HG02885 (cell line): Measurements from ENCODE around the gene PROZ.

Experiments used
- ATAC-seq: cut with Tn5 transposase; IDR thresholded peaks from one replicate; pipeline ENCODE4 v1.9.1; 2021; ENCODE audit warnings: mild to moderate bottlenecking; ENCODE audit not compliant: unreplicated experiment, poor library complexity

Gene PROZ

DNA sequence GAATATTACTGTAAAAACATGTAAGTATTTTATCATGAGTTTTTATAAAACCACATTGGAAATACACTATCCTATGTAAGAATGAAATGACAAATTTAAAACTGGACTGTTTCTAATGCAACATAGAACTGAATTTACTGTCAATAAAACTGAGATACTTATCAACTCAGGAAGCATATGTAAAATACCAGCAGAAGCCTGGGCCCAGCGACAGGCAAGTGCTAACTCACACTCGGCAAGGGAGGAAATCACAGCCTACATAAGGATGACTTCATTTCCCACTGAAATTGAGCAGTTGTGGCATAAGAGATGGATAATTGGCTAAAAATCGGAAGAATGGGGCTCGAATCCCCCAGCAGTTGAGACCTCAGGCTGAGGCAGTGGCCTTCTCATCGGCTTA is 12.1 kb downstream of the PROZ start:
- ATAC-seq = no peak

DNA sequence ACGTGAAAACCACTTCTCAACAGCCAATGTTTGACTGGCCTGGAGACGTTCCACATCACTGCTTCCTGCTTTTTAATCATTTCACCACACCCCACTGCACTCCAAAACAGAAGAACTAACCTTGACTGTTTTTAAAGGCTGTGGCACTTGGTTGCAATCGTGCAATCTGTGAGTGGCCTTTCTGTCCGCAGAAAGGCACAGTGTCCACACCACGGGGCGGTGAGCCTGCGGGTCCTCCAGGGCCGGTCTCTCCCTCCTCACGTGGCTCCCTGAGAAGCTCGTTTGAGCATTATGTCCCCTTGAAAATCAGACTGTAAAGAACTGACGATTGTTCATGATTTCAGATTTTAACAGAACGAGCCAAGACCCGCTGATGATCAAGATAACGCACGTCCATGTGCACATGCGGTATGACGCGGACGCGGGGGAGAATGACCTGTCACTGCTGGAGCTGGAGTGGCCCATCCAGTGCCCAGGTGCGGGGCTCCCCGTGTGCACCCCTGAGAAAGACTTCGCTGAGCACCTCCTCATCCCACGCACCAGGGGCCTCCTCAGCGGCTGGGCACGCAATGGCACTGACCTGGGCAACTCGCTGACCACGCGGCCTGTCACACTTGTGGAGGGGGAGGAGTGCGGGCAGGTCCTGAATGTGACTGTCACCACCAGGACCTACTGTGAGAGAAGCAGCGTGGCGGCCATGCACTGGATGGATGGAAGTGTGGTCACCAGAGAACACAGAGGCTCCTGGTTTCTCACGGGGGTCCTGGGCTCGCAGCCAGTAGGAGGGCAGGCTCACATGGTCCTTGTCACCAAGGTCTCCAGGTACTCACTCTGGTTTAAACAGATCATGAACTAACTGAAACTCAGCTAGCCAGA is 13.0 kb downstream of the PROZ start:
- no peak for ATAC-seq

DNA sequence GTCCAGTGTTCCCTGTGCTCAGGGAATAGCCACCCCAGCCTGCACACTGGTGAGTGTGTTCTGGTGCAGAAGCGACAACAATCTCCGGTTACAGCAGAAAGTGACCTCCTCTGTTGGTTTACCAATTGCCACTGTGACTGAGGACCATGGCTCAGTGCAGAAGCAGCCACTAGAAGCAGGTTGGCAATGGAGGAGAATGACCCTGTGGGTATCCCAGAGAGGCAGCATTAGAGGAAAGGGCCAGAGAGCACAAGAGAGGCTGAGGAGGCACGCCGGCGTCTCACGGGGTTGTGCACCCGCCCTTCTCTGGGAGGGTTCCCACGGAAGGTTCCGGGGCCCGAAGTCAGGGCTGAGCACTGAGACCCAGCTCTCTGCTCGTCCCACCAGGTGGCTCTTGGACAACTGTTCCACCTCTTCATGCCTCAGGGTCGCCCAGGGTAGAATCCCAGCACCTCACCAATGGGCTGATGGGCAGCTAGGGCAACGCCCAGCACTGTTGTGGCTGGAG is 14.0 kb downstream of the PROZ start:
- no peak for ATAC-seq

DNA sequence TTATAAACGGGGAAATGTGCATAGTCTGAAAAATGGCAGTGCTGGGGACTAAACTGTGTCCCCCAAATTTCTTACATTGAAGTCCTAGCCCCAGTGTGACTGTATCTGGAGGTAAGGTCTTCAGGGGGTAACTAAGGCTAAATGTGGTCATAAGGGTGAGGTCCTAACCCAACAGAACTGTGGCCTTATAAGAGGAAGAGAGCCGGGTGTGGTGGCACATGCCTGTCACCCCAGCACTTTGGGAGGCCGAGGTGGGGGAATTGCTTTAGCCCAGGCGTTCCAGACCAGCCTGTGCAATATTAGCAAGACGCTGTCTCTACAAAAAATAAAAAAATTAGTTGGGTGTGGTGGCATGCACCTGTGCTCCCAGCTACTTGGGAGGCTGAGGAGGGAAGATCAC is 17.8 kb downstream of the PROZ start:
- no peak for ATAC-seq

DNA sequence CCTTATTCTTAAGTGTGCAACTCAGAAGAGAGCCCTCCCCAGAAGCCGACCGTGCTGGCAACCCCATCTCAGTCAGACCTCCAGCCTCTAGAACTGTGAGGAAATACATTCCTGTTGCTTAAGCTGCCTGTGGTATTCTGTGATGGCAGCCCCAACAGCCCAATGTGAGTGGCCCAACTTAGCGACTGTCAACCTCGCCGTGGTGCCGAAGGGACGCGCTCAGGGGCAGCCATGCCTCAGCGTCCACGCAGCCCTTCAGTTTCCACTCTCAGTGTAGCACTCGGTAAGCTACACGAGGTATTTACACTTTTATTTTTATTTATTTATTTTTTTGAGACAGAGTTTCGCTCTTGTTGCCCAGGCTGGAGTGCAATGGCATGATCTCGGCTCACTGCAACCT is 18.4 kb downstream of the PROZ start:
- no peak for ATAC-seq

DNA sequence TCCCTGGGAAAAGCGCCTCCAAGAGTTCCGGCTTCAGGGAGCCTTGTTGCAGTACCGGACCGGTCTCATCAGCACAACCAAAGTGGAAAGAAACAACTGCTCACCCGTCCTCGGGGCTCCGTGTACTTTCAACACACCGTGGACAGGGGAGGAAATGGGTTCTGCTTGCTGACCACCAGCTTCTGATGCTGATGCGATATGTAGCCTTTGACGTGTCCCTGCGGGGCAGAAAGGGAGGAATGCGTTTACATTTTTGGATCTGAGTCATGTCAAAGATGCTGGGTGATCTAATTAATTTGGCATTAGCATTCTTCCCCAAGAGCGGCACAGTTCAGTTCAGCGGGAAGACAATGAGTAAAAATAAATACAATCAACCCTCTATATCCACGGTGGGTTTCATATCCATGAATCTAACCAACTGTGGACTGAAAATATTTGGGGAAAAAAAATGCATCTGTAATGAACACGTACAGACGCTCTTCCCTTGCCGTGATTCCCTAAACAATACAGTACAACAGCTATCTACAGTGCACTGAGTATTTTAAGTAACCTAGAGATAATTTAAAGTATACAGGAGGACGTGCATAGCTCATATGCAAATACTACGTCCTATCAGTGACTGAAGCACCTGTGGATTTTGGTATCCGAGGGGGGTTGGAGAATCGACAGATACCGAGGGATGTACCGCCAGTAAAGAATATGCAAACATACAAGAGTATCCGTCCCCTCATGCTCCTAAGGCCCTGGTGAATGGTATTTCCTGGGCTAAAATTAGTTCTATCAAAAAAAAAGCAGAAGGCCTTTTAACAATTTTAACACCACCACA is 19.8 kb downstream of the PROZ start:
- ATAC-seq = no peak

DNA sequence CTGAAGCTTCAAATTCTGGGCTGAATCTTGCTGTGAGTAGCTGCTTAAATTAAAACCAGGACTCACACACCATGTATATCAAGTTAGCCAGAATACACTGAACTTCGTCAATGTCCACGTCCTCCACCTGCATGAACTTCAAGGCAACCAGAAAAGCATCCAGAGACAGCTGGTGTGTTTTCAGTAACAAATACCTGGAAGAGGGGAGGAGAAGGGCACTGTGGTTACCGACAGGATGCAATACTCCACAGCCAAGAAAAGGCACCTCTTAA is 20.4 kb downstream of the PROZ start:
- ATAC-seq = no peak

DNA sequence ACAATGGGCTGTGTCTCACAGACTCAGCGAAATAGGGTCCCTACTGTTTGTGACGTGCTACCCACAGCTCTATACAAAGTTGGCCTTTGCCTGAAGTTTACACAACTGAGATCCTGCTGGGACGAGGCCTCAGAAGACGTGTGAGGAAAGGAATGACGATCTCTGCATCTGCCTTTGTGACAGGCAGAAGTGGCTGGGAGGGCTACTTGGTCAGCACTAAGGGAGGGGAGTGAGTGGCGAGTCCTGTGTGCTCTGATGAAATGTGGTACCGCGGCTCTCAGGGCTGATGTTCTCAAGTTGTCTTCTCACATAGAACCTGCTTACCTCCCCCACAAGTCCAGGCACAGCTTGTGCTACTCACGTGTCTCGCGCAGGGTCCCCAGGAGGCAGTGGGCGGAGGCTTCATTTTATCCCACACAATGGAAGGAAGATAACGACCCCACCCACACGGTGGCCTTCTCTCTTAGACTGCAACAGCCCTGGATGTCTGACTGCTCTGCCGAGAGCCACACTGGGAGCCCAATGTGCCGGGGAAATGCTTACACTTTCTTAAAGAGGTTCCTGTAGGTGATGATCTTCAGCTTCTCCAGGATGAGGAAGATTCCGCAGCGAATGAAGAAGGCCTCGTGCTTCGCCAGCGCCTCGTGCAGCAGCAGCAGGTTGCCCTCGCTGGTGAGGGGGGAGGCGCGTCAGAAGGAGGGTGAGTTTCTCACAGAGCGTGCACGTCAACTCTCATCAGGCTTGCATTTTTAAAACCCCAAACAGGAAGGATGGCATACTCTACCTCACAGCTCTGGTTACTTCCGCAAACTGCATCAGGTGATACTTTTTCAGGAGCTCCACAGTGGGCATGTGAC is 21.2 kb downstream of the PROZ start:
- no peak for ATAC-seq

DNA sequence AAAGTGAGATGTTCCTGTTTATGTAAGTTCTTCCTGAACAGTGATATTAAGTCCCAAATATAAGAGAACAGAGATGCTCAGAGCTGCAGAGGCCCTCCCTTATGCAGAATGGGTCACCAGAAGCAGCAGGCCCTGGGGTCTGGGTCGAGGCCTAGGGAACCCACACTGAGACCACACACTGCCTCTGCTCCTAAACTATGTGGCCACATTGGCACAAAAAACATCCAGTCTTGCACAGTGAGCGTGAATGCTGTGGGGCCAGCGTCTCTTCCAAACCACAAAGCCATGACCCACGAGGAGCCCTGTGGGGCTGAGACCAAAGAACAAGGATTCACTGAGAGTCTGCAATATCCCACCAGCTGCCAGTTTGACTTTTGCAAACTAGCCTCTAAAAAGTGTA is 23.6 kb downstream of the PROZ start:
- no peak for ATAC-seq

DNA sequence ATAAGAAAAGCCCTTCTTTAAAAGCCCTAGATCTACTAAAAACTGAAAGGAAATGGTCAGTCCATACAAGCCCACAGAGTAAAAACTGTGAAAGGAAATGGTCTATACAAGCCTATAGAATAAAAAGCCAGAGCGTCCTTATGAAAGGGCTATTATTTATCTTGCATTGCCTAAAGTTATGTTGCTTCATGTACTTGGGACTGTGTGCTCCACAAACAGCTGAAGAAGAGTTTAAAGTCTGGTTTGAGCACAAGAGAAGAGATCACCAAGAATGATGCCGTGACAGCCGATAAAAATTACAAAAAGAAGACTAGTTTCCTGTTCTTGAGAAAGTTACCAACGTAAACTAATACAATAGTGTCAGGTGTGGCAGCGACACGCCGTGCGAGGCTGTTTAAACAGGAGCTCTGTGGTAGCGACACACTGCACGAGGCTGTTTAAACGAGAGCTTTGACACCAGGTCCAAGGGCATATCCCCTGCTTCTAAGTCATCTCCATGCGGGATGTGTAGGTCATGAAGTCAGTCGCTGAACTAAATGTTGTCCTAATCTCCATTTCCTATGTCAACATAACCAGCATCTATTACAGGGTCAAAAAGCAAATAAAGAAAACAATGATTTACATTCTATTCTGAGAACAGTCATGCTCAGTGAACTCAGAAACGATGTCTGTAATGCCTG is 25.1 kb downstream of the PROZ start:
- no peak for ATAC-seq

DNA sequence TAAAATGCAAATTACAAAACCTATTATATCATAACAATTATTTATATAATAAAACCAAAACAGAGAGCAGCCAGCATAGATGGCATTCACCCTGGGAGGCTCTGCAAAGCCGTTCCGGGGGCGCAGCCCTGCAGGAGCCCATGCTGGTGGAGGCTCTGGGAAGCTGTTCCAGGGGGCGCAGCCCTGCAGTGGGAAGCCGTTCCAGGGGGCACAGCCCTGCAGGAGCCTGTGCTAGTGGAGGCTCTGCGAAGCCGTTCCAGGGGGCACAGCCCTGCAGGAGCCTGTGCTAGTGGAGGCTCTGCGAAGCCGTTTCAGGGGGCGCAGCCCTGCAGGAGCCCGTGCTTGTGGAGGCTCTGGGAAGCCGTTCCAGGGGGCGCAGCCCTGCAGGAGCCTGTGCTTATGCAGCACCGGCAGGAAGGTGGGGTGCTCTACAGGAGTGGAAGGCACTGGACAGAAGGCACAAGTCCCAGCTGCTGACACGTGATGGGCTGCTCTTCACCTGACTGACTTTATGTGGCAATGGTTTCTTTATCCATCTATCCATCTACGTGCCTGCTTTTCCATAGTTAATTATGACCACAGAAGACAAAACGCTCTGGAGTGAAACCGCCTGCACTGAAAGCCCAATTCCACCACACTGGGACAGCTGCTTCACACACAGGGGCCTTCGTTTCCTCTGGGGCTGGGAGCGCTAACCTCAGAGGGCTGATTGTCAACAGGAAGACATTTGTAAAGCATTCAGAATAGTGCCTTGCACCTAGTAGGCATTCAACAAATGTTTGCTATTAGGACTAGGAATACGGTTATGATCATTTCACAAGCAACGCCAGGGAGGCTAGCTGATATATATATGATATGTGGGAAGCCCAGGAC is 26.4 kb downstream of the PROZ start:
- ATAC-seq = no peak

DNA sequence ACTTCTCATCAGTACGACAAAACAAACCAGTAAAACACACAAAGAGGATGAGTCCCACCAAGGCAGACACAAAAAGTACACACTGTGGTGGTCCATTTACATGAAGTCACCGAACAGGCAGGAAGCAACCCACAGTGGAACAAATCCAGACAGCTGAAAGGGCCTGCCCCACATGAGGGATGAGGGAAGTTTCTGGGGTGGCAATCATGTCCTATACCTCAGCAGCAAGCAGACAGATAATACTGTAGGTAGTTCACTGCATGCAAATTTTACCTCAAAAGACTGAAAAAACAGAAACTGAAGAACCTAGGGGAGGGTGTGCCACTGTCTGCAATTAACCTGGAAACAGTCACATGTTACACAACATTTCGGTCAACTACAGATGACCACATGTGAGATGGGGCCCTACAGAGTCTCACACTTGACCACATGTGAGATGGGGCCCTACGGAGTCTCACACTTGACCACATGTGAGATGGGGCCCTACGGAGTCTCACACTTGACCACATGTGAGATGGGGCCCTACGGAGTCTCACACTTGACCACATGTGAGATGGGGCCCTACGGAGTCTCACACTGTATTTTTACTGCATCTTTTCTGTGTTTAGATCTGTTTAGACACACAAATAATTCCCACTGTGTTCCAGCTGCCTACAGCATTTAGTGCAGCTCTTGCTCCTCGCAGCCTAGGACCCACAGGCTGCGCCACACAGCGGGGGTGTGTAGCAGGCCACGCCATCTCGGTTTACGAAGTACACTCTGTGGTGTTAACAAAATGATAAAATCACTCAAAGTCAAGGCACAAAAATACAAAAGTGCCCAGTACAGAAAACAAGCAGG is 27.8 kb downstream of the PROZ start:
- ATAC-seq = peak; percentile 94

DNA sequence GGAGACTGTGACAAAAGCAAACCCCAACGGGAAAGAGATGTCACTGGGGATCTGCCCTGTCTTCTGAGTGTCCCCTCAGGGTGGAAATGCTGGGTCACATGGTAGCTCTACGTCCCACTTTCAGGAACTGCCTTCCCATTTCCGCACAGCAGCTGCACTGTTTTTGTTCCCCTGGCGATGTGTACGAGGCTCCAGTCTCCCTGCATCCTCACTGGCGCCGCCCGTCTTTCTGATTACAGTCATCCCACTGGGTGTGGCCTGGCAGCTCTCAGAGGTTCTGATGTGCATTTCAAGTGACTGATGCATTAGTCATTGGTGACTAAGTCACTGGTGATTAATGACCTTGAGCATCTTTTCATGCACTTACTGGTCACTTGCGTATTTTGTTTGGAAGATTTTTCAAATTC is 28.8 kb downstream of the PROZ start:
- no peak for ATAC-seq

DNA sequence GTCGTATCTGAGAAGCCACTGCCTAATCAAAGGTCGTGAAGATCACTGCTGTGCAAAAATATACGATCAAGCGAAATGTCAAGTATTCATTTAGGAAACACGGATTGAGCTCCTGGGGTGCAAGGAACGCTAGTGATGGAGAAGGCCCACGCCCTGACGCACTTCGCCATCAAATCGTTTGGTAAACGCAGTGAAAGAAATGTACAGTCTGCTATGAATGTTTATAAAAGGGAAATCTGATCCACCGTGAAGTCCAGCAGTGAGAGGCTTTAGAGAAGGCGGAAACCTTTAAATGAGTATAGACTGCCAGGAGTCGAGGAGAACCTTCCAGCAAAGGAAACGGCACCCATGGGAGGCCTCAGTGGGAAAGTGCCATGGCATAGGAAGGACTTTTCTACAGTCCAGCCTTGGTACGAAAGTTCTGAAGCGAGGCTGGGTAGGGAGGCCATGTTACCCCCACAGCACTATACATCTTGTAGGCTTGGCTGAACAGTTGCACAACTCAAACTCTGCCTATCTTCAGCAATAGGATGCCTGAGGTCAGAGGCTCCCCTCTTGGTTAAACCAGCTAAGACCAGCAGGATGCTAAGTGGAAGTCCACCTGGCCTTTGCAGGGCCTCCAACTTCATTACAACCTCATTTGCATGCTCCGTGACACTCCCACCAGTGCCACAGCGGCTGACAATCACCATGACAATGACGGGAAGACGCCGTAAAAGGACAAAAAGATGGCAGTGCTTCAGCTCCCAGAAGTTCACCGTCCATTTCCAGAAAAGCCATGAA is 29.6 kb downstream of the PROZ start:
- no peak for ATAC-seq

DNA sequence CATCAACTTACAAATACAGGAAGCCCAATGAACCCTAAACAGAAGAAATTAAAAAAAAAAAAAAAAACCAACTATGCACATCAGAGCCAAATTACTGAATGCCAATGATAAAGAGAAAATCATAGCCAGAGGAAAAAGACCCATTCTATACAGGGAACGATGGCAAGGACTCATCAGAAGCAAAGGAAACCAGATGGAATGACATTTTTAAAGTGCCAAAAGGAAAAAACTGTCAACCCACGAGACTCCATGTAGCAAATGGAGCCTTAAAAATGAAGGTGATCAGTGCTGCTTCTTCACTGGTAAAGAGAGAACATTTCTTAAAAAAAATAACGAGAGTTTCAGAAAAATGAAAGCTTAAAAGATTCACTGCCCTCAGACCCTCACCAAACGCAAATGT is 31.7 kb downstream of the PROZ start:
- ATAC-seq = no peak

DNA sequence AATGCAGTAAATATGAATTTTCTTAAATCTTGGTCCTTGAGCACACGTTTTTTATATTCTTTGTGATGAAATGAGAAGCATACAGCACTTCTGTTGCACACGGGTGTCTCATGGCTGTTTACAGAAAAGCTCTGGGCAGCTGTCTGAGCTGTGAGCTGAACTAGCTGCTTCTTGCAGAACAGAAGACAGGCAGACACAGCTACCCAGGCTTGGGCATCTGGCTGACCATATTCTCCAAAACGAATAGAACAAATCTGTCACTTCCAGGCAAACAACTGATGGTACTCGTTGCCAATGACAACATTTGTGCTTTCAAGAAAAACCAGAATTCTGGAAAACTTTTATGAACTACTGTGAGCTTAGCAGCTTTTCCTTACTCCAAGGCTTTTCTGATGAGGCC is 33.8 kb downstream of the PROZ start:
- no peak for ATAC-seq

DNA sequence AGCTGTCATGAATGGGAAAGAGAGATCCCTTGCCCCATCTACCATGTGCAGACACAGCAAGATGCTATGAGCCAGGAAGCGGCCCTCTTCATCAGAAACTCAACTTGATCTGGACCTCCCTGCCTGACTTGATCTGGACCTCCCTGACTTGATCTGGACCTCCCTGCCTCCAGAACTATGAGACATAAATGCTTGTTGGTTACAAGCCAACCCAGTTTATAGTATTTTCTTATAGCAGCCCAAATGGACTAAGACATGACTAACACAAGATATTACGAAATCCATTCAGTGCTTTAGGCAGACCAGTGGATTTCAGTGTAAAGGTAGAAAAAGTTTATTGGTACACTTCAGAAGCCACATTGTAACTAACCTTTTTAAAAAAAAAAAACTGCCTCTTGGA is 34.5 kb downstream of the PROZ start:
- ATAC-seq = no peak

DNA sequence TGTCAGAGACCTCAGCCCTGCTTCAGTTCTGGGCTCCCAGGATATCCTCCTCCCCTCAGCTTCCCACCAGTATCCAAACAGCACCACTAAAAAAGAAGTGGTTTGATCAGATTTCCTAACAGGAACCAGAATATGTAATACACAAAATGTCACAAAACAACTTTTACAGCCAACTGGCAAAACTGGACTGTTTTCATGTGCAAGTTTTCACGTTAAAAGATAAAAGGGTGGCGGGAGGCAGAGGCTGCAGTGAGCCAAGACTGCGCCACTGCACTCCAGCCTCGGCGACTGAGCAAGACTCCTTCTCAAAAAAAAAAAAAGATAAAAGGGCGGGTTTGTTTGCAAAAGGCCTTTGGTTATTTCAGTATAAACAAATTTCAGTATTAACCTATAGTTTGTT is 36.9 kb downstream of the PROZ start:
- no peak for ATAC-seq
